GM12878 (cell line): Measurements from ENCODE around the gene CHST13.

Experiments used
- BHLHE40 ChIP-seq, 2 experiments: fragments of 450-650 bp in 1 of 2; IDR thresholded peaks; 2 replicates each; pipeline ENCODE4 v1.6.1; 2011 to 2017; ENCODE audit warnings: low read depth in 2 of 2, borderline replicate concordance in 1 of 2, improper control_type of control experiment in 1 of 2, low read length in 1 of 2, mild to moderate bottlenecking in 1 of 2
- EP300 ChIP-seq, 2 experiments: fragments of 150-350 bp in 1 of 2; IDR thresholded peaks; 2 replicates each; pipeline ENCODE4 v1.6.1; 2011 to 2012; ENCODE audit warnings: low read depth in 2 of 2, low read length in 2 of 2, borderline replicate concordance in 1 of 2, improper control_type of control experiment in 1 of 2, inconsistent platforms in 1 of 2; ENCODE audit not compliant: control insufficient read depth in 1 of 2
- NR2C2 ChIP-seq: IDR thresholded peaks from 2 replicates; pipeline ENCODE4 v1.6.1; 2011; ENCODE audit warnings: borderline replicate concordance, low read depth; ENCODE audit not compliant: control insufficient read depth, insufficient read length
- POLR2A ChIP-seq: IDR thresholded peaks from 2 replicates; pipeline ENCODE4 v1.6.1; 2011; ENCODE audit warnings: low read depth, mild to moderate bottlenecking, low read length
- RELA ChIP-seq: fragments of 450-650 bp; IDR thresholded peaks from 2 replicates; pipeline ENCODE4 v1.8.0; 2014; ENCODE audit warnings: borderline replicate concordance; ENCODE audit not compliant: partially characterized antibody
- SRF ChIP-seq, 2 experiments: IDR thresholded peaks; 2 replicates each; pipeline ENCODE4 v1.6.1; 2011; ENCODE audit warnings: low read depth in 2 of 2, low read length in 2 of 2, mild to moderate bottlenecking in 1 of 2, moderate library complexity in 1 of 2
- TAF1 ChIP-seq: IDR thresholded peaks from 2 replicates; pipeline ENCODE4 v1.6.1; 2011; ENCODE audit warnings: mild to moderate bottlenecking, low read depth, low read length, borderline replicate concordance
- TF ChIP-seq, protein P1 (sequence below): IDR thresholded peaks from 2 replicates; pipeline ENCODE4 v1.6.1; 2011; ENCODE audit warnings: low read depth, mild to moderate bottlenecking, low read length, moderate library complexity, borderline replicate concordance; ENCODE audit errors: extremely low read depth
- TF ChIP-seq, protein P2 (sequence below): IDR thresholded peaks from 2 replicates; pipeline ENCODE4 v1.6.1; 2011; ENCODE audit warnings: borderline replicate concordance, low read depth, mild to moderate bottlenecking, moderate library complexity, low read length; ENCODE audit not compliant: insufficient read depth, poor library complexity, severe bottlenecking
- TF ChIP-seq, protein P3 (sequence below): IDR thresholded peaks from 2 replicates; pipeline ENCODE4 v1.6.1; 2012; ENCODE audit warnings: low read depth, low read length, improper control_type of control experiment
- TF ChIP-seq, protein P4 (sequence below): fragments of 450-650 bp; IDR thresholded peaks from 2 replicates; pipeline ENCODE4 v1.6.1; 2017; ENCODE audit warnings: borderline replicate concordance
- TF ChIP-seq, protein P5 (sequence below): fragments of 450-650 bp; formaldehyde crosslinking; IDR thresholded peaks from 2 replicates; pipeline ENCODE4 v1.5.0; 2022; ENCODE audit warnings: mild to moderate bottlenecking, missing genetic modification characterization

DNA sequence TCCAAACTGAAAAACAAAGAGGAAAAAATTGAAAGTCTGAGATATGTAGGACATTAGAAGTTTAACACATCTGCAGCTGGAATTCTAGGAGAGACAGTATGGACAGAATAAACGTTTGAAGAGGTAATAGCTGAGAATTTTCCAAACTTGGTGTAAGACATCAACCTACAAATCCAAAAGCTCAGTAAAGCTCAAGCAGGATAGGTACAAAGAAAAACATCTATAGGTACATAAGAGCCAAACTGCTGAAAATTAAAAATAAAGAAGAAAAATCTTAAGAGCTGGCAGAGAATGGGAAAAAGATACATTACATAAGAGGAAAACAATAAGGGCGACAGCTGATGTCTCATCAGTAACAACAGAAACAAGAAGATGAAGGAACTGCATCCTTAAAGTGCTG, 57.6 kb downstream of the CHST13 start:
- TF ChIP-seq RELA, result no peak
- no peak for TF ChIP-seq NR2C2
- no peak for TF ChIP-seq SRF (IDR thresholded peaks at IDR 0.05; ENCODE audit: low read depth in 2 of 2, low read length in 2 of 2)
- TF ChIP-seq EP300 (IDR thresholded peaks at IDR 0.05; ENCODE audit: borderline replicate concordance in 1 of 2, control insufficient read depth in 1 of 2, low read depth in 2 of 2, low read length in 2 of 2), result no peak
- TF ChIP-seq, protein P1, sequence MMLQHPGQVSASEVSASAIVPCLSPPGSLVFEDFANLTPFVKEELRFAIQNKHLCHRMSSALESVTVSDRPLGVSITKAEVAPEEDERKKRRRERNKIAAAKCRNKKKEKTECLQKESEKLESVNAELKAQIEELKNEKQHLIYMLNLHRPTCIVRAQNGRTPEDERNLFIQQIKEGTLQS, result no peak
- TF ChIP-seq, protein P2, sequence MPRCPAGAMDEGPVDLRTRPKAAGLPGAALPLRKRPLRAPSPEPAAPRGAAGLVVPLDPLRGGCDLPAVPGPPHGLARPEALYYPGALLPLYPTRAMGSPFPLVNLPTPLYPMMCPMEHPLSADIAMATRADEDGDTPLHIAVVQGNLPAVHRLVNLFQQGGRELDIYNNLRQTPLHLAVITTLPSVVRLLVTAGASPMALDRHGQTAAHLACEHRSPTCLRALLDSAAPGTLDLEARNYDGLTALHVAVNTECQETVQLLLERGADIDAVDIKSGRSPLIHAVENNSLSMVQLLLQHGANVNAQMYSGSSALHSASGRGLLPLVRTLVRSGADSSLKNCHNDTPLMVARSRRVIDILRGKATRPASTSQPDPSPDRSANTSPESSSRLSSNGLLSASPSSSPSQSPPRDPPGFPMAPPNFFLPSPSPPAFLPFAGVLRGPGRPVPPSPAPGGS, result no peak
- TF ChIP-seq BHLHE40 (IDR thresholded peaks at IDR 0.05; ENCODE audit: borderline replicate concordance in 1 of 2, low read depth in 2 of 2, low read length in 1 of 2), result no peak
- TF ChIP-seq POLR2A, result no peak
- TF ChIP-seq, protein P3, sequence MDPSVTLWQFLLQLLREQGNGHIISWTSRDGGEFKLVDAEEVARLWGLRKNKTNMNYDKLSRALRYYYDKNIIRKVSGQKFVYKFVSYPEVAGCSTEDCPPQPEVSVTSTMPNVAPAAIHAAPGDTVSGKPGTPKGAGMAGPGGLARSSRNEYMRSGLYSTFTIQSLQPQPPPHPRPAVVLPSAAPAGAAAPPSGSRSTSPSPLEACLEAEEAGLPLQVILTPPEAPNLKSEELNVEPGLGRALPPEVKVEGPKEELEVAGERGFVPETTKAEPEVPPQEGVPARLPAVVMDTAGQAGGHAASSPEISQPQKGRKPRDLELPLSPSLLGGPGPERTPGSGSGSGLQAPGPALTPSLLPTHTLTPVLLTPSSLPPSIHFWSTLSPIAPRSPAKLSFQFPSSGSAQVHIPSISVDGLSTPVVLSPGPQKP, result no peak
- TF ChIP-seq, protein P4, sequence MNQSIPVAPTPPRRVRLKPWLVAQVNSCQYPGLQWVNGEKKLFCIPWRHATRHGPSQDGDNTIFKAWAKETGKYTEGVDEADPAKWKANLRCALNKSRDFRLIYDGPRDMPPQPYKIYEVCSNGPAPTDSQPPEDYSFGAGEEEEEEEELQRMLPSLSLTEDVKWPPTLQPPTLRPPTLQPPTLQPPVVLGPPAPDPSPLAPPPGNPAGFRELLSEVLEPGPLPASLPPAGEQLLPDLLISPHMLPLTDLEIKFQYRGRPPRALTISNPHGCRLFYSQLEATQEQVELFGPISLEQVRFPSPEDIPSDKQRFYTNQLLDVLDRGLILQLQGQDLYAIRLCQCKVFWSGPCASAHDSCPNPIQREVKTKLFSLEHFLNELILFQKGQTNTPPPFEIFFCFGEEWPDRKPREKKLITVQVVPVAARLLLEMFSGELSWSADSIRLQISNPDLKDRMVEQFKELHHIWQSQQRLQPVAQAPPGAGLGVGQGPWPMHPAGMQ, result no peak
- TF ChIP-seq TAF1, result no peak
- TF ChIP-seq, protein P5, sequence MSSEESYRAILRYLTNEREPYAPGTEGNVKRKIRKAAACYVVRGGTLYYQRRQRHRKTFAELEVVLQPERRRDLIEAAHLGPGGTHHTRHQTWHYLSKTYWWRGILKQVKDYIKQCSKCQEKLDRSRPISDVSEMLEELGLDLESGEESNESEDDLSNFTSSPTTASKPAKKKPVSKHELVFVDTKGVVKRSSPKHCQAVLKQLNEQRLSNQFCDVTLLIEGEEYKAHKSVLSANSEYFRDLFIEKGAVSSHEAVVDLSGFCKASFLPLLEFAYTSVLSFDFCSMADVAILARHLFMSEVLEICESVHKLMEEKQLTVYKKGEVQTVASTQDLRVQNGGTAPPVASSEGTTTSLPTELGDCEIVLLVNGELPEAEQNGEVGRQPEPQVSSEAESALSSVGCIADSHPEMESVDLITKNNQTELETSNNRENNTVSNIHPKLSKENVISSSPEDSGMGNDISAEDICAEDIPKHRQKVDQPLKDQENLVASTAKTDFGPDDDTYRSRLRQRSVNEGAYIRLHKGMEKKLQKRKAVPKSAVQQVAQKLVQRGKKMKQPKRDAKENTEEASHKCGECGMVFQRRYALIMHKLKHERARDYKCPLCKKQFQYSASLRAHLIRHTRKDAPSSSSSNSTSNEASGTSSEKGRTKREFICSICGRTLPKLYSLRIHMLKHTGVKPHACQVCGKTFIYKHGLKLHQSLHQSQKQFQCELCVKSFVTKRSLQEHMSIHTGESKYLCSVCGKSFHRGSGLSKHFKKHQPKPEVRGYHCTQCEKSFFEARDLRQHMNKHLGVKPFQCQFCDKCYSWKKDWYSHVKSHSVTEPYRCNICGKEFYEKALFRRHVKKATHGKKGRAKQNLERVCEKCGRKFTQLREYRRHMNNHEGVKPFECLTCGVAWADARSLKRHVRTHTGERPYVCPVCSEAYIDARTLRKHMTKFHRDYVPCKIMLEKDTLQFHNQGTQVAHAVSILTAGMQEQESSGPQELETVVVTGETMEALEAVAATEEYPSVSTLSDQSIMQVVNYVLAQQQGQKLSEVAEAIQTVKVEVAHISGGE (CRISPR knock-in tag), result no peak
